ENCODE results near the gene CFAP91. TPM values are rescaled to one million over a fixed set of nuclear protein-coding genes. Genes with fewer than 3 reads are reported as not detected.

The CFAP91 gene
- total RNA-seq = 1 to 10 TPM; 1.5 to 3.1 TPM

DNA sequence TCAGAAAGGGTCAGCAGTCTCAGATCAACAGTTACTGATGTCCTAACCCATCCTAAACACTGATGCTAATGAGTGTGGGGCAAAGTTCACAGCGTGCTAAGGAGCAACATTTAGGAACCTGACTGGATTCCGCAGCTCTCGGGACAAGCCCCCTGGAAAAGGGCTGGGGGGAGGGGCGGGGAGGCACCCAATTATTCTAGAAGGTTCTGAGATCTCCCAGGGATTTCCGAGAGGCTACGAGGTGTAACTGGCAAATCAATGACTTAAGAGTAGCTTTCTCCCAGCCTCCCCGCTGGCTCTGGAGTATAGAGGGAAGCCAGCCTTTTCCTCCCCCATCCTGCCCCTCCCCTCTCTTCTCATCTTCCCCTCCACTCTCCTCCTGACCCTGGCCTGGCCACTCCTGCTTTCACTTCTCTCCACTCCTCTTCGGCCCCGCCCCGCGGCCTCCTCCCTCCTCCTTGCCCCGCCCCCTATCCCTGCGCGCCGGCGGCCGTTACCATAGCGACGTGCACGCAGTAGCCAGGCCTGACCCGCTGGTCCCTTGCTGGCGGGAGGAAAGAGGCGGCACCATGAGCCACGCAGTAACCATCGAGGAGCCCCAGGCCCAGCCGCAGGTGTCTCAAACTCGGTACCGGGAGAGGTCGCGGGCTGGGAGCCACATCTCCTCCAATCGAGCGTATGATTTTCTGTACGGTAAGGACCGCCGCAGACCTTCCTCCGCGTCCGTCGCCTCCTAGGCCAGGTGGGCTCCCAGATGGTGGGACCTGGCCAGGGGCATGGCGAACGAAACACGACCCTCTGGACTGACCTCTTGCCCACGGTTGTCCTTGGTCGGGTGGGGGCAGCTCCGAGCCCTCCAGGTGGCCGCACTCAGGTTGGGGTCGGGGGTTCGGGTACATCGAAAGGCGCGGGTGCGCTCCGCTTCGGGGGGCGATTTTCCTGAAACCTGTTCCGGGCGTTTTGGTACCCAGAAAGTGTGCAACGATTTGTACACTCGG, at the start of gene CFAP91:
Gene CFAP91, plus strand, starts transcription at position 493 of the 998 bp plus-strand sequence. Its CDS starts 77 bp downstream, at position 570.
- no peaks in the 10 kb centered on the region for H3K9me3 ChIP-seq
- no peaks in the 10 kb centered on the region for H3K27me3 ChIP-seq
- DNase-seq (ENCODE audit: low spot score) = peak; percentile 96
- TF ChIP-seq, protein P1, sequence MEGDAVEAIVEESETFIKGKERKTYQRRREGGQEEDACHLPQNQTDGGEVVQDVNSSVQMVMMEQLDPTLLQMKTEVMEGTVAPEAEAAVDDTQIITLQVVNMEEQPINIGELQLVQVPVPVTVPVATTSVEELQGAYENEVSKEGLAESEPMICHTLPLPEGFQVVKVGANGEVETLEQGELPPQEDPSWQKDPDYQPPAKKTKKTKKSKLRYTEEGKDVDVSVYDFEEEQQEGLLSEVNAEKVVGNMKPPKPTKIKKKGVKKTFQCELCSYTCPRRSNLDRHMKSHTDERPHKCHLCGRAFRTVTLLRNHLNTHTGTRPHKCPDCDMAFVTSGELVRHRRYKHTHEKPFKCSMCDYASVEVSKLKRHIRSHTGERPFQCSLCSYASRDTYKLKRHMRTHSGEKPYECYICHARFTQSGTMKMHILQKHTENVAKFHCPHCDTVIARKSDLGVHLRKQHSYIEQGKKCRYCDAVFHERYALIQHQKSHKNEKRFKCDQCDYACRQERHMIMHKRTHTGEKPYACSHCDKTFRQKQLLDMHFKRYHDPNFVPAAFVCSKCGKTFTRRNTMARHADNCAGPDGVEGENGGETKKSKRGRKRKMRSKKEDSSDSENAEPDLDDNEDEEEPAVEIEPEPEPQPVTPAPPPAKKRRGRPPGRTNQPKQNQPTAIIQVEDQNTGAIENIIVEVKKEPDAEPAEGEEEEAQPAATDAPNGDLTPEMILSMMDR (IDR thresholded peaks at IDR 0.05) = no peak
- peak within 1 kb of the TSS; percentile 47 to 57 for H3K4me3 ChIP-seq
- no peaks in the 10 kb centered on the region for H3K36me3 ChIP-seq
- H3K4me1 ChIP-seq = peaks cover 0 to 6% of the 10 kb centered on the region in 2 donors
- H3K27ac ChIP-seq = peak within 1 kb of the TSS; percentile 7 to 66

DNA sequence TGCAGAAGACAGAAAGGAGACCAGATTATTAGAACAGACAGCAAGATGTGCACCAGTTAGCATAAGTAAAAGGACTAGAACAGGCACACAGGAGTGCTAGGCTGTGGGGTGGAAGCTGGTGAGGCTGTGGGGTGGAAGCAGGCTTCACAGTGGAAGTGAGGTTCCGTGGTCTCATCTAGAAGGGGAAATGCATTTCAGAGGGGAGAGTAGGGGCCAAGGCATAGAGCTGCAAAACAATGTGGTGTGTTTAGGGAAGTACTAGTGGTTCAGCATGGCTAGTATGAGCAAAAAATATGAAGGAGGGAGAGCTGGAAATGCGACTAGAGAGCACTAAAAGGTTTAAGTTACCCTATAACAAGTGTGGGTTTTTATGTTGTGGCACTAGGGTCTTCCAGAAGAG, 48.9 kb upstream of the CFAP91 start:
- no peak overlapping the region for H3K4me3 ChIP-seq
- TF ChIP-seq, protein P1 (IDR thresholded peaks at IDR 0.05) = no peak
- no peak for DNase-seq (ENCODE audit: low spot score)
- H3K9me3 ChIP-seq = no peaks in the 10 kb centered on the region
- H3K27me3 ChIP-seq = no peaks in the 10 kb centered on the region
- H3K36me3 ChIP-seq = peaks cover 74% of the 10 kb centered on the region
- peaks cover 0 to 56% of the 10 kb centered on the region in 2 donors for H3K4me1 ChIP-seq
- peak overlapping the region; percentile 81 to 93 for H3K27ac ChIP-seq

DNA sequence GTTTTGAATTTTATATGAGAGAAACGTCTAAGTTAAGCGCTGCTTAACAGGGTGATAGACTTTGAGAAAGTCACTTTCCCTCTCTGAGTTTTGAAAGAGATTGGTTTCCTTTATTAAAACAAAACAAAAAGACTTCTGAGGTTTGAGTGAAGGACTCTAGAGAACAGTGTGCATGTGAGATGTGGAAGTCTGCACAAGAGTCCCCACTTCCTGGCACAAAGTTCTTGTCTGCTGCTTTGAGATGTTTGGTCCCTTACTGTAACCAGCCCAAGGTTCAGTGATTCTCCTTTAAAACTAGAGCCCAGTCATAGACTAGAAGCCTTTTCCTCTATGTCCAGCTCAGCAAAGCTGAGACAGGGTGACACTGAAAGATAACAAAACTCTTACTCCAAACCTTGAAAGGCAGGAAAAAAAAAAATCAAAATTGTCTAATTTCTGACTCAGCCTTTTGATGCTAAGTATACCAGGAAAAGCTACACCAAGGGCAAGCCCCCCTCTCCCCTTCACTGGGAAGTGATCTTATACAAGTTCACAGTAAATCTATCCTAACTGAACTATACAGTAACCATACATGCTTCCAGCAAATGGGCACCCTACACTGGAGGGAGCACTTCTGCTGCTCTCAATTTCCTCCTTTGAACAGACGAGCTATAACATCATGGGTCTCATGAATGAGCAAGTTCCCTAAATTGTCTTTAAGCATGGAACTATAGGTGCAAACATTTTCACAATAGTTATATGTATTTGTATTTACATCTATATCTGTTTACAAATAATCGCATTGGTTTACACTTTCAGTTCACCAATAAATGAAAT, 44.7 kb upstream of the CFAP91 start:
- Histone ChIP-seq H3K27me3 (no peaks in the 10 kb centered on the region), H3K9me3 (no peaks in the 10 kb centered on the region), H3K27ac (peak overlapping the region; percentile 81 to 93), H3K4me3 (peak overlapping the region; percentile 58 to 70), H3K4me1 (peaks cover 0 to 38% of the 10 kb centered on the region in 2 donors), H3K36me3 (peaks cover 69% of the 10 kb centered on the region)
- TF ChIP-seq, protein P1 (IDR thresholded peaks at IDR 0.05) = peak in 1 of 2 donors; percentile 16
- DNase-seq (ENCODE audit: low spot score) = no peak

DNA sequence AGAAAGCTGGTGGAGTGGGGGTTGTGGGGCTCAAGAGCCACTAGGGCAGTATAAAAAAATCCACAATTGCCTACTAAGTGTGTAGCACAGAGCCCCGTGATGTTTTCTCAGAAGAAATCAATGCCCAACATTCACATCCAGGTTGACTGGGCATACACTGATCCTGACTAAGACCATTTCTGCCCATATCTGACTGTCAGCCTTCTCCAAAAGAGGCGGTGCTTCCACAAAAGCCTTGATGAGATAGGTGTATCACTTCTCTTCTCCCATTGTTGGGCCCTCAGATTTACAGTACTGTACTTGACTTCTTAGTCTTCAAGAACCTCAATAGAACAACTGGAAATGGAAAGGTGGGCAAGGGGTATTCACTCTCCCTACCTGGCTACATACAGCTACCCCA, 43.8 kb upstream of the CFAP91 start:
- Histone ChIP-seq H3K27ac (peak overlapping the region; percentile 81 to 93), H3K27me3 (no peaks in the 10 kb centered on the region), H3K4me3 (peak overlapping the region; percentile 58 to 70), H3K9me3 (no peaks in the 10 kb centered on the region), H3K4me1 (peaks cover 0 to 37% of the 10 kb centered on the region in 2 donors), H3K36me3 (peaks cover 62% of the 10 kb centered on the region)
- DNase-seq (ENCODE audit: low spot score) = no peak
- TF ChIP-seq, protein P1 (IDR thresholded peaks at IDR 0.05) = no peak

DNA sequence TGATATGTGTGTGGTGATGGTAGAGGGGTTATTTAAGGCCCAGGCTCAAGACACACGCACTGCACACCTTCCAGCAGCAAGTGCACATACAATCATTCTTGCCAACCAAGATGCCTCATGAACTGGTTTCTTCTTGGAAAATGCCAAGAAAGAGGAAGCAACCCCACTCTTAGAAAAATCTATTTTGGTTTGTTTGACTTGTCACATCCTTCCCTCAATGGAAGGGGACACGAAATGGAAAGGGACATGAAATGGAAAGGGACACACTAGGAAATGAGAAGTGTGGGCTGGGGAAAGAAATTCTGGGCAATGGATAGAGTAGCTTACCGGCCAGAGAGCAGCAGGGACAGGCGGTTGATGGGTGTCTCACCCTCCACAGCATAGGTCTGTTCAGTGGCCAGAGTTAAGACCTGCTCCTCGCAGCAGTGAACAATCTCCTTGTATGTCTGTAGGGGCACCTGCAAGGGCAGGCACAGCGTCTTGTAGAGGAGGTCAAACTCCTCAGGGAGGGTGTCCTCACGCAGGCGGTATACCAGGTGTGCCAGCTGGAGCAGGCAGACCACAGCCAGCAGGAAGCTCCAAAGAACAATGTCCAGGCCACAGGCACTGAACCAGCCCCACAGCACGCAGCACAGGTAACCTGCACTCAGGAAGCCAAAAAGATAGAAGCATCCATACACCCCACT, 43.1 kb upstream of the CFAP91 start:
- peak overlapping the region; percentile 58 to 70 for H3K4me3 ChIP-seq
- H3K27me3 ChIP-seq = no peaks in the 10 kb centered on the region
- H3K27ac ChIP-seq = peak overlapping the region; percentile 81 to 93
- H3K9me3 ChIP-seq = no peaks in the 10 kb centered on the region
- no peak for DNase-seq (ENCODE audit: low spot score)
- H3K36me3 ChIP-seq = peaks cover 54% of the 10 kb centered on the region
- H3K4me1 ChIP-seq = peaks cover 0 to 32% of the 10 kb centered on the region in 2 donors
- TF ChIP-seq, protein P1 (IDR thresholded peaks at IDR 0.05) = no peak
